ENCODE data around the gene TBL1X. TPM values are rescaled to one million over a fixed set of nuclear protein-coding genes. Genes with fewer than 3 reads are reported as not detected.

Gene TBL1X
- total RNA-seq, 6 donors from 2014 or later, result 6.3 to 21.4 (median 12.8) TPM

GRCh38 chrX:9656277-9656676 lies 191.4 kb downstream of the TBL1X start:
- 58% methylated on average over 6 of the region's 6 CpGs; no CpG with 5 or more reads in 1 of the 2 donors for WGBS, 2 donors
- DNase-seq, result no peak
- H3K9me3 ChIP-seq, result no peaks in the 10 kb centered on the region

GRCh38 chrX:9656871-9657270 lies 192.0 kb downstream of the TBL1X start:
- Histone ChIP-seq H3K36me3 (no peaks in the 10 kb centered on the region), H3K9me3 (no peaks in the 10 kb centered on the region), H3K4me1 (no peaks in the 10 kb centered on the region), H3K27ac (no peak overlapping the region), H3K4me3 (no peak overlapping the region), H3K27me3 (no peaks in the 10 kb centered on the region)
- 56 to 67% methylated on average over 3 of the region's 3 CpGs for WGBS, 2 donors
- DNase-seq (no peak), ATAC-seq (ENCODE audit: low FRiP score in 2 of 2) (no peak)
- no peak for TF ChIP-seq EP300 (IDR thresholded peaks at IDR 0.05)
- no peak for TF ChIP-seq POLR2A (IDR thresholded peaks at IDR 0.05)
- no peak for TF ChIP-seq POLR2AphosphoS5 (IDR thresholded peaks at IDR 0.05)
- no peak for TF ChIP-seq CTCF (IDR thresholded peaks at IDR 0.05)

More at GRCh38 chrX:9656277-9656676, 191.4 kb downstream of the TBL1X start:
- Histone ChIP-seq H3K36me3 (no peaks in the 10 kb centered on the region), H3K4me1 (no peaks in the 10 kb centered on the region), H3K27me3 (no peaks in the 10 kb centered on the region), H3K27ac (no peak overlapping the region), H3K4me3 (no peak overlapping the region)
- no peak for ATAC-seq (ENCODE audit: low FRiP score in 2 of 2)
- TF ChIP-seq POLR2AphosphoS5 (IDR thresholded peaks at IDR 0.05), result no peak
- TF ChIP-seq EP300 (IDR thresholded peaks at IDR 0.05), result no peak

DNA sequence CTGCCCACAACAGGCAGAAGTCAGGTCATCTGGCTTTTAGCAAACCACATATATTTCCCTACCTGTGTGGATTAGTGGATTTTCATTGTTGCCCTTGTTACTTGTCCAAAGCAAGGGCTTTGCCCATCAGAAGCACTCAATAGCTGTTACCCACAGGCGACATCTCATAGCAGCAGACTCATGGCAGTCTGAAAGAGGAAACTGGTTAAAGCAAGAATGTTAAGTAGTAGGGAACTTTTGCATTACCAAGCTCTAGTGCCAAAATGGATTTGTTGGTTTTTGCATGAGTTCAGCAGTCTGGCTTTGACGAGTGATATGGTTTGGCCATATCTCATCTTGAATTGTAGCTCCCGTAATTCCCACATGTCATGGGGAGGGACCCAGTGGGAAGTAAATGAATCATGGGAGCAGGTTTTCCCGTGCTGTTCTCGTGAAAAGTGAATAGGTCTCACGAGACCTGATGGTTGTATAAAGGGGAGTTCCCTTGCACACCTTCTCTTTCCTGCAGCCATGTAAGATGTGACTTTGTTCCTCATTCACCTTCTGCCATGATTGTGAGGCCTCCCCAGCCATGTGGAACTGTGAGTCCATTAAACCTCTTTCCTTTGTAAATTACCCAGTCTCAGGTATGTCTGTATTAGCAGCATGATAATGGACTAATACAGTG lies 192.9 kb downstream of the TBL1X start:
- no peak for TF ChIP-seq POLR2A (IDR thresholded peaks at IDR 0.05)
- no peak for TF ChIP-seq POLR2AphosphoS5 (IDR thresholded peaks at IDR 0.05)
- no peak for TF ChIP-seq CTCF (IDR thresholded peaks at IDR 0.05)
- TF ChIP-seq EP300 (IDR thresholded peaks at IDR 0.05), result no peak
- Histone ChIP-seq H3K4me3 (no peak overlapping the region), H3K9me3 (no peaks in the 10 kb centered on the region), H3K27me3 (no peaks in the 10 kb centered on the region), H3K4me1 (no peaks in the 10 kb centered on the region), H3K36me3 (no peaks in the 10 kb centered on the region), H3K27ac (no peak overlapping the region)
- 86 to 95% methylated on average over 1 to 6 of the region's 6 CpGs for WGBS, 2 donors
- no peak for DNase-seq
- ATAC-seq (ENCODE audit: low FRiP score in 2 of 2), result no peak

- Histone ChIP-seq H3K27me3 (no peaks in the 10 kb centered on the region), H3K27ac (no peak overlapping the region), H3K4me1 (no peaks in the 10 kb centered on the region), H3K4me3 (no peak overlapping the region), H3K9me3 (no peaks in the 10 kb centered on the region), H3K36me3 (no peaks in the 10 kb centered on the region)
- WGBS, 2 donors, result 70 to 74% methylated on average over 4 of the region's 4 CpGs
- DNase-seq (no peak), ATAC-seq (ENCODE audit: low FRiP score in 2 of 2) (no peak)
- TF ChIP-seq POLR2A (IDR thresholded peaks at IDR 0.05), result no peak
- TF ChIP-seq POLR2AphosphoS5 (IDR thresholded peaks at IDR 0.05), result no peak
- TF ChIP-seq CTCF (IDR thresholded peaks at IDR 0.05), result no peak
- no peak for TF ChIP-seq EP300 (IDR thresholded peaks at IDR 0.05)
Observed at GRCh38 chrX:9658409-9658808, 193.6 kb downstream of the TBL1X start.

GRCh38 chrX:9659571-9660195 lies 194.8 kb downstream of the TBL1X start:
- Histone ChIP-seq H3K4me3 (no peak overlapping the region), H3K27me3 (no peaks in the 10 kb centered on the region), H3K4me1 (no peaks in the 10 kb centered on the region), H3K27ac (no peak overlapping the region), H3K36me3 (no peaks in the 10 kb centered on the region), H3K9me3 (no peaks in the 10 kb centered on the region)
- no peak for TF ChIP-seq POLR2AphosphoS5 (IDR thresholded peaks at IDR 0.05)
- TF ChIP-seq CTCF (IDR thresholded peaks at IDR 0.05), result no peak
- TF ChIP-seq EP300 (IDR thresholded peaks at IDR 0.05), result no peak
- TF ChIP-seq POLR2A (IDR thresholded peaks at IDR 0.05), result no peak
- no peak for ATAC-seq (ENCODE audit: low FRiP score in 2 of 2)
- 82 to 98% methylated on average over 9 to 17 of the region's 17 CpGs for WGBS, 2 donors
- DNase-seq, result no peak
